A673 (cell line): ENCODE results near the gene C2orf76.

Experiments
- CTCF ChIP-seq: fragments of 300-800, 200-600 bp; sonication (generic); conservative IDR thresholded peaks from 2 replicates; pipeline ENCODE4 v1.5.1; 2017; ENCODE audit warnings: low read depth, mild to moderate bottlenecking, antibody characterized with exemption, low read length, moderate library complexity, mixed read lengths
- EZH2 ChIP-seq: fragments of 200-600 bp; sonication (generic); IDR thresholded peaks from 2 replicates; pipeline ENCODE4 v1.6.1; 2017; ENCODE audit warnings: borderline replicate concordance, low read depth, mild to moderate bottlenecking, mixed read lengths, antibody characterized with exemption, low read length; ENCODE audit not compliant: poor library complexity, severe bottlenecking

DNA sequence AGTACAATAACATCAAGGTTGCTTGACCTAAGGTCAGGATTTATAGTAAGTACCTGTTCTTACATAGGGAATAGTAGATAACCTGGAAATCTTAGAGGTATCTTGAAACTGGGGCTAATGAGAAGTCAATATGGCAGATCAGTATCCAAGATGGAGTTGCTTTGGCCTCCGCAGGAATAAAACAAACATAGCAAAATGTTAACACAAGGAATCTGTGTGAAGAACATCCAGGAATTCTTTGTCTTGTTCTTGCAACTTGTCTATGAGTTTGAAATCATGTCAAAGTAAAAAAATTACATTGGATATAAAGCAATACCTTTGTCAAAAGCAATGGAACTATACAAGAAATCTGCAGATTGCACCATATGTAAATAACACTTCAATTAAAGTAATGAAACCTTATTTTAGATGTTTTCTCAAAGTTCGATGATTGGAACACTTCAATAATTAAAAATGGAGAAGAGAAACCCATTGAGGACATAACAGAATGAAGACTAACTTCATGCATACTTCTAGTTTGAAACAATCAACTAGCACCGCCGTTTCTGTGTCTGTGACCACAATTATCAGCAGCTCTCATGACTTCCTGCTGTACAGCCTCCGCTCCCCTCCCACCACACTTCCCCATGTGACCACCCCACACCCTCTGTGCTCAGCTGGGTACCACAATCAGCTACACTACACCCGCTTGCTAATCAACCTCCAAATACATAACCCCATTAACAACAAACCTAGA, 27.6 kb downstream of the C2orf76 start:
- TF ChIP-seq CTCF (no peak), EZH2 (no peak)
